OCI-LY3 (cell line): ENCODE measurements around the gene MORF4L1.

ENCODE experiments used
- CTCF ChIP-seq: fragments of 200-600, 300-600 bp; sonication (generic); IDR thresholded peaks from 2 replicates; pipeline ENCODE4 v1.5.1; 2014; ENCODE audit warnings: antibody characterized with exemption, low read length, low read depth
- EZH2phosphoT487 ChIP-seq: fragments of 200-600 bp; shearing (Covaris generic); IDR thresholded peaks from 2 replicates; pipeline ENCODE4 v1.6.1; 2018; ENCODE audit warnings: antibody characterized with exemption, mixed run types, low read depth

DNA sequence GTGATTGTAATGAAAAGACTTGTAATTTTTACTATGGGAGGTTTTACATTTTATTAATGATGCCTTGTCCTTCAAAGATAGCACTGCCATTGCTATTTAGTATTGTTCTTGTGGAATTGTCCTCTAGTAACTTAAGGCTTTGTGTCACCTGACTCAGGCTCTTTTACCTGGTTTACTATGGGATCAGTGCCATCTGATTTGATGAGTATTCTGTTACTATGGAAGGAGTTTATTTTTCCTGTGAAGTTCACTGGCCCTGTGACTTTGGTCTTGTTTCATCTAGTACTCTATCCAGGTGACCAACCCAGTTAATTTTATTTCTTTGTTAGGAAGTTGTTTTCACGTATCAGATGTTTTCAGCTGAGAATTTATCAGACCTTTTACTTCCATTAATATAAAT lies 9.0 kb downstream of the MORF4L1 start:
- TF ChIP-seq CTCF (no peak), EZH2phosphoT487 (no peak)
